Measurements from ENCODE around the gene MAP2K5. TPM values are rescaled to one million over a fixed set of nuclear protein-coding genes. Genes with fewer than 3 reads are reported as not detected.

Gene MAP2K5
- polyA plus RNA-seq, 1 donor from 2014 or later, result 12.1 TPM

- Histone ChIP-seq H2AFZ (ENCODE audit: low read depth, low read length) (no peak overlapping the region), H3K36me3 (ENCODE audit: insufficient read depth, low read length) (no peaks in the 10 kb centered on the region), H3K4me2 (ENCODE audit: low read length) (no peak overlapping the region), H3F3A (ENCODE audit: insufficient read depth, low read length, poor library complexity, severe bottlenecking) (no peaks in the 10 kb centered on the region), H3K79me2 (replicated peaks; ENCODE audit: insufficient read depth, low read length) (no peaks in the 10 kb centered on the region), H3K9me2 (ENCODE audit: insufficient read depth, low read length) (no peaks in the 10 kb centered on the region), H3K9me3 (ENCODE audit: low read length) (no peaks in the 10 kb centered on the region), H4K20me1 (ENCODE audit: insufficient read depth) (no peaks in the 10 kb centered on the region), H3K27me3 (ENCODE audit: insufficient read depth, low read depth, low read length) (peaks cover 6% of the 10 kb centered on the region), H3K4me3 (ENCODE audit: low read length) (no peak overlapping the region), H3K27ac (ENCODE audit: low read length) (no peak overlapping the region), H3K9ac (ENCODE audit: low read length) (no peak overlapping the region)
- no peak for TF ChIP-seq EZH2 (IDR thresholded peaks at IDR 0.05; ENCODE audit: borderline replicate concordance, insufficient read depth, low read length, poor library complexity, severe bottlenecking)
- no peak for TF ChIP-seq EP300 (conservative IDR thresholded peaks at IDR 0.05; ENCODE audit: poor library complexity, severe bottlenecking)
- TF ChIP-seq RAD21 (conservative IDR thresholded peaks at IDR 0.05), result no peak
- TF ChIP-seq REST (IDR thresholded peaks at IDR 0.05; ENCODE audit: borderline replicate concordance), result no peak
- no peak for TF ChIP-seq TAF1 (IDR thresholded peaks at IDR 0.05; ENCODE audit: low read depth)
- no peak for TF ChIP-seq MXI1 (conservative IDR thresholded peaks at IDR 0.05; ENCODE audit: poor library complexity, severe bottlenecking)
- TF ChIP-seq CTCF (IDR thresholded peaks at IDR 0.05; ENCODE audit: poor library complexity, severe bottlenecking), result no peak
- no peak for TF ChIP-seq POLR2AphosphoS5 (IDR thresholded peaks at IDR 0.05)
- no peak for TF ChIP-seq SMC3 (conservative IDR thresholded peaks at IDR 0.05; ENCODE audit: poor library complexity)
Measured at GRCh38 chr15:67775998-67776397, 233.5 kb downstream of the MAP2K5 start.

- Histone ChIP-seq H2AFZ (ENCODE audit: low read depth, low read length) (no peak overlapping the region), H3K9me2 (ENCODE audit: insufficient read depth, low read length) (no peaks in the 10 kb centered on the region), H3K9me3 (ENCODE audit: low read length) (no peaks in the 10 kb centered on the region), H3K36me3 (ENCODE audit: insufficient read depth, low read length) (no peaks in the 10 kb centered on the region), H3K79me2 (replicated peaks; ENCODE audit: insufficient read depth, low read length) (no peaks in the 10 kb centered on the region), H3F3A (ENCODE audit: insufficient read depth, low read length, poor library complexity, severe bottlenecking) (no peaks in the 10 kb centered on the region), H3K4me3 (ENCODE audit: low read length) (no peak overlapping the region), H4K20me1 (ENCODE audit: insufficient read depth) (no peaks in the 10 kb centered on the region), H3K9ac (ENCODE audit: low read length) (no peak overlapping the region), H3K27ac (ENCODE audit: low read length) (no peak overlapping the region), H3K4me2 (ENCODE audit: low read length) (no peak overlapping the region), H3K27me3 (ENCODE audit: insufficient read depth, low read depth, low read length) (peaks cover 6% of the 10 kb centered on the region)
- TF ChIP-seq POLR2AphosphoS5 (IDR thresholded peaks at IDR 0.05) (no peak), MXI1 (conservative IDR thresholded peaks at IDR 0.05; ENCODE audit: poor library complexity, severe bottlenecking) (no peak)
Measured at GRCh38 chr15:67776600-67776999, 234.1 kb downstream of the MAP2K5 start.

DNA sequence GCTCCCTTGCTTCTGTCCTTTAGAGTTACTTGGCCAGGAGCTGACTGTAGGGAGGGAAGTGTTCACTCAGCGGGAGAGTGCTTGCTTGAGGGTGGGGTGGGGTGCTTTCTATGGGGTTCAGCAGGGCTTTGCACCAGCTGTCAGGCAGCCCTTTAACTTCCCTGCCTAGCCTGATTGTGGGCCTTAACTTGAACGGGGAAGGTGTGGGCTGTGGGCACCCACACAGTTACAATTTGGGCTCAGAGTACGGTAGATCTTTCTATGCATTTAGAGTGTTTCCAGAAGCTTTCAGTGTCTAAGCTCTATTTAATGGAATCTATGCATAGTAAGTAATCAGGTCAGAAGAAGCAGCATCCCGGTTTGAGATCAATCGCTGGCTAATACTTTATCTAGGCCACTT, 234.6 kb downstream of the MAP2K5 start:
- Histone ChIP-seq H3K4me2 (ENCODE audit: low read length) (no peak overlapping the region), H3F3A (ENCODE audit: insufficient read depth, low read length, poor library complexity, severe bottlenecking) (no peaks in the 10 kb centered on the region), H3K36me3 (ENCODE audit: insufficient read depth, low read length) (no peaks in the 10 kb centered on the region), H4K20me1 (ENCODE audit: insufficient read depth) (no peaks in the 10 kb centered on the region), H3K9ac (ENCODE audit: low read length) (no peak overlapping the region), H3K9me3 (ENCODE audit: low read length) (no peaks in the 10 kb centered on the region), H3K27me3 (ENCODE audit: insufficient read depth, low read depth, low read length) (peaks cover 6% of the 10 kb centered on the region), H3K4me3 (ENCODE audit: low read length) (no peak overlapping the region), H2AFZ (ENCODE audit: low read depth, low read length) (no peak overlapping the region), H3K27ac (ENCODE audit: low read length) (no peak overlapping the region), H3K9me2 (ENCODE audit: insufficient read depth, low read length) (no peaks in the 10 kb centered on the region), H3K79me2 (replicated peaks; ENCODE audit: insufficient read depth, low read length) (no peaks in the 10 kb centered on the region)
- no peak for TF ChIP-seq SMC3 (conservative IDR thresholded peaks at IDR 0.05; ENCODE audit: poor library complexity)
